Sigmoid colon (tissue), 7 donors: ENCODE results near the gene TSPOAP1. TPM values are rescaled to one million over a fixed set of nuclear protein-coding genes. Genes with fewer than 3 reads are reported as not detected.

Source experiments
- DNase-seq: peaks from one replicate; pipeline ENCODE4 v3.0.0-alpha.2; 2019
- H3K27ac ChIP-seq, 4 donors: fragments of 200-600 bp; sonication (generic); one replicate each; pipeline ENCODE4 v1.5.1; 2016 to 2019; ENCODE audit warnings: mild to moderate bottlenecking in 1 of 4
- H3K27me3 ChIP-seq, 3 donors: fragments of 200-600 bp; sonication (generic); one replicate each; pipeline ENCODE4 v1.5.1; 2019; ENCODE audit warnings: mild to moderate bottlenecking in 1 of 3
- H3K36me3 ChIP-seq, 4 donors: fragments of 200-600 bp; sonication (generic); one replicate each; pipeline ENCODE4 v1.5.1; 2016 to 2019
- H3K4me1 ChIP-seq, 4 donors: fragments of 200-600 bp; sonication (generic); one replicate each; pipeline ENCODE4 v1.5.1; 2017 to 2019
- H3K4me3 ChIP-seq, 4 donors: fragments of 200-600 bp; sonication (generic); one replicate each; pipeline ENCODE4 v1.5.1; 2017 to 2019; ENCODE audit warnings: mild to moderate bottlenecking in 2 of 4, moderate library complexity in 1 of 4
- H3K9me3 ChIP-seq, 4 donors: fragments of 200-600 bp in 3 of 4; sonication (generic) in 3 of 4; one replicate each; pipeline versions ENCODE4 v1.5.1 to v1.6.1; 2013 to 2019
- CTCF ChIP-seq, 4 experiments: fragments of 450-650 bp in 3 of 4; fragments of 200-600 bp in 1 of 4; IDR thresholded peaks; one replicate each; pipeline ENCODE4 v1.5.1; 2016 to 2019; ENCODE audit warnings: antibody characterized with exemption in 4 of 4, mild to moderate bottlenecking in 3 of 4, moderate library complexity in 2 of 4
- EP300 ChIP-seq, 4 donors: sonication (generic); formaldehyde crosslinking; IDR thresholded peaks; one replicate each; pipeline ENCODE4 v1.6.1; 2017; ENCODE audit warnings: antibody characterized with exemption in 4 of 4
- POLR2A ChIP-seq, 2 donors: fragments of 450-650 bp; IDR thresholded peaks; one replicate each; pipeline ENCODE4 v1.6.1; 2016; ENCODE audit warnings: antibody characterized with exemption in 2 of 2, mild to moderate bottlenecking in 2 of 2, moderate library complexity in 2 of 2
- POLR2AphosphoS5 ChIP-seq, 4 donors: sonication (generic); formaldehyde crosslinking; IDR thresholded peaks; one replicate each; pipeline ENCODE4 v1.6.1; 2017; ENCODE audit warnings: antibody characterized with exemption in 4 of 4
- WGBS, 2 donors: extraction: QIAGEN DNeasy Blood & Tissue Kit; methylation state at CpG; one replicate each; pipeline ENCODE4 v1.1.7; 2013; 5-methylcytosine and 5-hydroxymethylcytosine counted together
- intact Hi-C: fragments of 100-400 bp; cut with DNase I; formaldehyde crosslinking; loops from one replicate; pipeline ENCODE4 v1.15.1; 2023
- polyA plus RNA-seq, 3 donors: library from polyadenylated mRNA; stranded (reverse); fragments of 200-250 nt; gene quantifications; one replicate each; pipeline ENCODE4 v1.2.3, GENCODE V29; 2013
- total RNA-seq, 4 donors: library from RNA; depleted of rRNA; stranded (reverse); fragments of >200 nt; gene quantifications; one replicate each; pipeline ENCODE4 v1.1.0, GENCODE V29; 2016
- donor health status: healthy with polysubstance abuse.
- donor health status: Bipolar disorder and iron deficiency.
- donor health status: healthy.

The TSPOAP1 gene
- total and polyA plus RNA-seq, 7 donors: 0.69 to 28.4 (median 12.5) TPM

DNA sequence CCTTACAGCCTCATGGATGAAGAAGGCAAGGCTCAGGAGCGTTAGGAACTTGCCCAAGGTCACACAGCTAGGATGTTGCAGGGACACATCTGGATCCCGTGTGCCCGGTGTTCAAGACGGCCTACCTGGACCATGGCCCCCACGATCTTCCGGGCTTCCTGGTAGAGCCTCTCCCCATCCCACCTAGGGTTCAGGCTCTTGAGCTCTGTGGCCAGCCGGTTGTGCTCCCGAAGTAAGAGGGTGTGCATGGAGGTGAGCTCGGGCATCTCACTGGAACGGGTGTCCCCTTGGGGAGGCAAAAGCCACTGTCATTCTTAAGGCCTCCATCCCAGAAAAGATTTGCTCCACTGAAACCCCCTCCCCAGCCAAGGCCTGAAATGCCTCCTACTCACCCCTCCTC lies 53.2 kb downstream of the TSPOAP1 start:
- WGBS, 2 donors: 87 to 91% methylated on average over 10 of the region's 10 CpGs
- no peaks in the 10 kb centered on the region for H3K36me3 ChIP-seq
- H3K4me3 ChIP-seq: no peak overlapping the region
- H3K4me1 ChIP-seq: peaks cover 0 to 10% (median 4%) of the 10 kb centered on the region in 4 donors
- H3K27ac ChIP-seq: no peak overlapping the region
- H3K27me3 ChIP-seq: peaks cover 0 to 22% (median 5%) of the 10 kb centered on the region in 3 donors
- DNase-seq: no peak
- intact Hi-C loops: no loop called here
- TF ChIP-seq POLR2A (IDR thresholded peaks at IDR 0.05): no peak
- no peak for TF ChIP-seq POLR2AphosphoS5 (IDR thresholded peaks at IDR 0.05)
- TF ChIP-seq CTCF (IDR thresholded peaks at IDR 0.05): no peak
- TF ChIP-seq EP300 (IDR thresholded peaks at IDR 0.05): no peak
- H3K9me3 ChIP-seq: no peaks in the 10 kb centered on the region

GRCh38 chr17:58273453-58274104 lies 55.0 kb downstream of the TSPOAP1 start:
- TF ChIP-seq CTCF (IDR thresholded peaks at IDR 0.05) (no peak), EP300 (IDR thresholded peaks at IDR 0.05) (no peak), POLR2AphosphoS5 (IDR thresholded peaks at IDR 0.05) (no peak), POLR2A (IDR thresholded peaks at IDR 0.05) (no peak)
- intact Hi-C loops: no loop called here
- peaks cover 0 to 6% (median 0%) of the 10 kb centered on the region in 3 donors for H3K27me3 ChIP-seq
- WGBS, 2 donors: 70 to 82% methylated on average over 15 of the region's 15 CpGs
- H3K36me3 ChIP-seq: no peaks in the 10 kb centered on the region
- H3K4me3 ChIP-seq: no peak overlapping the region
- H3K4me1 ChIP-seq: peaks cover 0 to 1% (median 0%) of the 10 kb centered on the region in 4 donors
- H3K27ac ChIP-seq: no peak overlapping the region
- DNase-seq: no peak
- no peaks in the 10 kb centered on the region for H3K9me3 ChIP-seq

- Histone ChIP-seq H3K27me3 (peaks cover 0 to 4% (median 0%) of the 10 kb centered on the region in 3 donors), H3K36me3 (no peaks in the 10 kb centered on the region), H3K9me3 (no peaks in the 10 kb centered on the region), H3K27ac (no peak overlapping the region), H3K4me1 (no peaks in the 10 kb centered on the region), H3K4me3 (no peak overlapping the region)
- intact Hi-C loops: no loop called here
- TF ChIP-seq POLR2AphosphoS5 (IDR thresholded peaks at IDR 0.05): no peak
- no peak for TF ChIP-seq EP300 (IDR thresholded peaks at IDR 0.05)
- TF ChIP-seq CTCF (IDR thresholded peaks at IDR 0.05): no peak
- no peak for TF ChIP-seq POLR2A (IDR thresholded peaks at IDR 0.05)
- no peak for DNase-seq
- 80 to 88% methylated on average over 12 of the region's 12 CpGs for WGBS, 2 donors
Measured at GRCh38 chr17:58272367-58273280, 56.0 kb downstream of the TSPOAP1 start.

GRCh38 chr17:58271216-58271931 lies 57.2 kb downstream of the TSPOAP1 start:
- DNase-seq: no peak
- 90 to 92% methylated on average over 21 of the region's 21 CpGs for WGBS, 2 donors
- Histone ChIP-seq H3K9me3 (no peaks in the 10 kb centered on the region), H3K36me3 (no peaks in the 10 kb centered on the region), H3K4me1 (no peaks in the 10 kb centered on the region), H3K4me3 (no peak overlapping the region), H3K27me3 (peaks cover 0 to 7% (median 0%) of the 10 kb centered on the region in 3 donors), H3K27ac (no peak overlapping the region)
- no peak for TF ChIP-seq POLR2A (IDR thresholded peaks at IDR 0.05)
- TF ChIP-seq EP300 (IDR thresholded peaks at IDR 0.05): no peak
- TF ChIP-seq CTCF (IDR thresholded peaks at IDR 0.05): no peak
- TF ChIP-seq POLR2AphosphoS5 (IDR thresholded peaks at IDR 0.05): no peak
- intact Hi-C loops: no loop called here
